ENCODE results near the gene RHNO1. TPM values are rescaled to one million over a fixed set of nuclear protein-coding genes. Genes with fewer than 3 reads are reported as not detected.

Gene RHNO1
- total RNA-seq, 1 donor from 2014 or later, result 16.3 TPM

DNA sequence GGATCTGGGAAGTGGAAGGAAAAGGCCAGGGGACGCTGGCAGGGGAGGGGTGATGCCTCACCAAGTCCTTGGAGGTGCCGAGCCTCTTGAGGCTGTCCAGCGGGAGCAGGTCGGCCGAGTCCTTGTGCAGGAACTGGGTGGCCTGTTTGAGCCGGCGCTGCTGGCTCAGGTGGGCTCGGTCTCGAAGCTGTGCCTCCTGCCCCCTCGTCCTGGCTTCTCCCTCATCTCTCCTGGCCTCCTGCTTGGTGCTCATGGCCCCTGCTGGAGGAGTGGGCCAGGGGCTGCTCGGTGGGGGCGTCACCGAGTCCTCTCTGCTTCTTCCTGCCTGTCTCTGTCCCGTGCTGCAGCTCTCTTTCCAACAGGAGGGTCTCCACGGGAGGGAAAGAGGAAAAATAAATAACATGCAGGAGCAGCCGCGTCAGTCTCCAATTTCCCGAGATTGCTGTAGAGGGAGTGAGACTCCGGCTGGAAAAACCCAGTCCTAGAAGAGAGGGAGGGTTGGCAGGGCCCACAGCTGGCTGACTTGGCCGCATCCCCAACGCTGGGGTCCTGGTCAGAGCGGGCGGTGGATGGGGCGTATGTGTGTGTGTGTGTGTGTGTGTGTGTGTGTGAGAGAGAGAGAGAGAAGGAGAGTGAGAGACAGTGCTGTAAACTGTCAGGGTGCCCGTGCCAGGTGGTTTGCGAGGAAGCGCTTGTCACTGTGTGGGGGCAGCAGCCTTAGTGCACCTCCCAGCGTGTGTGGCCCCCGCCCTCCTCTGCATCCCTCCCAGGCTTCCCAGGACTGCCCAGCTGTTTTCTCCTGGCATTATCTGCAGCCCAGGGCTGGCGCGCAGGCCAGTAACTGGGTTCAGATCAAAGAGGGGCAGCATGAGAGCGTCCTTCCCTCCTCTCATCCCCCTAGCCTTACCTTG is 42.2 kb upstream of the RHNO1 start, which contains the start of gene NRIP2:
NRIP2 (minus strand) TSS at position 455 of the 911 bp plus-strand sequence; CDS start at position 403, 52 bp downstream.
- peaks cover 2% of the 10 kb centered on the region for H3K36me3 ChIP-seq (ENCODE audit: control insufficient read depth, insufficient read depth, low read length)
- peaks cover 1% of the 10 kb centered on the region for H3K27me3 ChIP-seq (ENCODE audit: control insufficient read depth, insufficient read depth, low read length)
- DNase-seq (ENCODE audit: low read depth), result no peak
- no peak within 1 kb of the TSS for H3K4me3 ChIP-seq (ENCODE audit: low read depth, low read length)
- FAIRE-seq, result no peak
- TF ChIP-seq, protein P1, sequence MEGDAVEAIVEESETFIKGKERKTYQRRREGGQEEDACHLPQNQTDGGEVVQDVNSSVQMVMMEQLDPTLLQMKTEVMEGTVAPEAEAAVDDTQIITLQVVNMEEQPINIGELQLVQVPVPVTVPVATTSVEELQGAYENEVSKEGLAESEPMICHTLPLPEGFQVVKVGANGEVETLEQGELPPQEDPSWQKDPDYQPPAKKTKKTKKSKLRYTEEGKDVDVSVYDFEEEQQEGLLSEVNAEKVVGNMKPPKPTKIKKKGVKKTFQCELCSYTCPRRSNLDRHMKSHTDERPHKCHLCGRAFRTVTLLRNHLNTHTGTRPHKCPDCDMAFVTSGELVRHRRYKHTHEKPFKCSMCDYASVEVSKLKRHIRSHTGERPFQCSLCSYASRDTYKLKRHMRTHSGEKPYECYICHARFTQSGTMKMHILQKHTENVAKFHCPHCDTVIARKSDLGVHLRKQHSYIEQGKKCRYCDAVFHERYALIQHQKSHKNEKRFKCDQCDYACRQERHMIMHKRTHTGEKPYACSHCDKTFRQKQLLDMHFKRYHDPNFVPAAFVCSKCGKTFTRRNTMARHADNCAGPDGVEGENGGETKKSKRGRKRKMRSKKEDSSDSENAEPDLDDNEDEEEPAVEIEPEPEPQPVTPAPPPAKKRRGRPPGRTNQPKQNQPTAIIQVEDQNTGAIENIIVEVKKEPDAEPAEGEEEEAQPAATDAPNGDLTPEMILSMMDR (IDR thresholded peaks at IDR 0.05; ENCODE audit: insufficient read depth, low read length, severe bottlenecking), result no peak

DNA sequence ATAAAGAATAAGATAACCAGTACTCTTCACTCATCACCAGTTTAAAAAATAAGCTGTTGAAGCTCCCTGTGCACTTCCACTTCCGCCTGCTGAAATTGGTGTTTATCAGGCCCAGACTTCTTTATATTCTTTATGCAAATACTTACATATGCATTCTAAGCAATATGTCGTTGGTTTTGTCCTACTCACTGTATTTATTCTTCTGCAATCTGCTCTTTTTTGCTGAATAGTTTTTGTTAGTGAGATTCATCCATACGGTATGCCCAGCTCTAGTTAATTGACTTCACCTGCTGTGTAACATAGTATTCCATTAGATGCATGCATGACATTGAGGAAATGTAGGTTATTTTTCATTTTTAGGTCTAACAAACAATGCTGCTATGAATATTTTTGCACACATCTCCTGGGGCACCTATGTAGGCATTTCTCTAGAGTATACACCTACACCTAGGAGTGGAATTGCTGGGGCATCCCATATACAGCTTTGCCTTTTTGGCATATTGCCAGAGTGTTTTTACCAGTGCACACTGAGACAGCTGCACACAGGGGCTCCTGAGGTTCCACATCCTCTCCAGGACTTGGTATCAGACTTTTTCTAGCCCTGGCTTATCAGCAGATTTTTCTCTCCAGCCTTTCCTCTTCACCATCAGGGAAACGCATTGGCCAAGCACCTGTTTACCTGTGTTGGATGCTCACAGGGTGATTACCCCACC is 41.2 kb upstream of the RHNO1 start:
- TF ChIP-seq, protein P1 (IDR thresholded peaks at IDR 0.05; ENCODE audit: insufficient read depth, low read length, severe bottlenecking), result no peak
- H3K4me3 ChIP-seq (ENCODE audit: low read depth, low read length), result no peak overlapping the region
- no peaks in the 10 kb centered on the region for H3K36me3 ChIP-seq (ENCODE audit: control insufficient read depth, insufficient read depth, low read length)
- H3K27me3 ChIP-seq (ENCODE audit: control insufficient read depth, insufficient read depth, low read length), result peaks cover 1% of the 10 kb centered on the region
- FAIRE-seq (no peak), DNase-seq (ENCODE audit: low read depth) (no peak)

DNA sequence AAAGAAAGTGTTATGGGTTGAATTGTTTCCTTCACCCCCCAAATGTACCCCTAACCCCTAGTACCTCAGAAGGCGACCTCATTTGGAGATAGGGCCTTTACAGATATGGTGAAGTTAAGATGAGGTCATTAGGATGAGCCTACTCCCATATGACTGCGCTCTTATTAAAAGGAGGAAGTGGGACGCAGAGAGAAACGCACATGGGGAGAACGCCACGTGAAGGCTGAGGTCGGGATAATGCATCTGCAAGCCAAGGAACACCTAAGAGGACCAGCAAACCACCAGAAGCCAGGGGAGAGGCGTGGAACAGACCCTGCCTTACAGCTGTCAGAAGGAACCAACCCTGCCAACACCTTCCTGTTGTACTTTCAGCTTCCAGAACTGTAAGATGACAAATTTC is 40.4 kb upstream of the RHNO1 start:
- no peak overlapping the region for H3K4me3 ChIP-seq (ENCODE audit: low read depth, low read length)
- TF ChIP-seq, protein P1 (IDR thresholded peaks at IDR 0.05; ENCODE audit: insufficient read depth, low read length, severe bottlenecking), result no peak
- DNase-seq (ENCODE audit: low read depth), result no peak
- peaks cover 1% of the 10 kb centered on the region for H3K27me3 ChIP-seq (ENCODE audit: control insufficient read depth, insufficient read depth, low read length)
- FAIRE-seq, result peak; percentile 50
- no peaks in the 10 kb centered on the region for H3K36me3 ChIP-seq (ENCODE audit: control insufficient read depth, insufficient read depth, low read length)

DNA sequence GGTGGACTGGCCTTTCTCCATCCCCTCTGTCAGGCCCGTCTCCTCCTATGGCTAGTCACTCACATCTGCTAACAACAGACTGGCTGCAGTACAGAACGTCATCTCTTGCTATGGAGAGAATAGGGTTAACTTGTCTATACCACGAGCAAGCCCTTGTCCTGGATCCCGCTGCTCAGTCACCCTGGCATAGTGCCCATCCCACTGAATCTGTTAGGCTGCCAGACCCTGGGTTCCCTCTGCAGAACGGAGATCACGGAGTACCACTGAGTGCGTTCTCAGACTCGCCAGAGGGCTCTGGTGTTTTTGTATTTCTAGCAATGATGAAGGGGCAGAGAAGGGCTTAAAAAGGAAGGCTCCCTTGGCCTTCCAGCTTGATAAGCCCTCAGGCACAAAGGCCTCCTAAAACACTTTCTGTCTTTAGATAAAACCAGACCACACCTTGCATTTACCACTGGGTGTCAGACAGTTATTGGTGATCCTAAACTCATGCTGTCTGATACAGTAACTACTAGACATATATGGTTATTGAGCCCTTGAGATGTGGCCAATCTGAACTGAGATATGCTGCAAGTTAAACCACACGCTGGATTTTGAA is 35.9 kb upstream of the RHNO1 start:
- no peak for DNase-seq (ENCODE audit: low read depth)
- Histone ChIP-seq H3K27me3 (ENCODE audit: control insufficient read depth, insufficient read depth, low read length) (no peaks in the 10 kb centered on the region), H3K36me3 (ENCODE audit: control insufficient read depth, insufficient read depth, low read length) (peaks cover 2% of the 10 kb centered on the region), H3K4me3 (ENCODE audit: low read depth, low read length) (no peak overlapping the region)
- FAIRE-seq, result no peak
- TF ChIP-seq, protein P1 (IDR thresholded peaks at IDR 0.05; ENCODE audit: insufficient read depth, low read length, severe bottlenecking), result no peak

DNA sequence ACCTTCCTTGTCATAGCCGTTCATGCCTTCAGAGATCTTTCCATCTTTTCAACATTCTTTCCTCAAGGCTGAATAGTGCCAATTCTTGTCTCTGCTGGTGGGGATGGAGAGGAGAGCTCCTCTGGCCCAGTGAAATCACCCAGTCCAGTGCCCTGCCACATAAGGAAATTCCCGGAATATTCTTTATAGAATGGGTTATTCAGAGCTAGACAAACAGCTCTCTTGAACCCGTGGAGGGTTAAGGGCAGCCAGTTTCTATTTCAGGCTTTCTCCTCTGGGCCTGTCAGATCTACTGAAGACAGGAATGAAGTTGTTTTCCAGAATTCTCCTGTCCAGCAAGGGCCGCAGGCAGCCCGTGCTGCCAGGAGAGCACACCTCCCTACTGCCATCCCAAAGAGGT is 34.1 kb upstream of the RHNO1 start:
- TF ChIP-seq, protein P1 (IDR thresholded peaks at IDR 0.05; ENCODE audit: insufficient read depth, low read length, severe bottlenecking), result no peak
- H3K27me3 ChIP-seq (ENCODE audit: control insufficient read depth, insufficient read depth, low read length), result no peaks in the 10 kb centered on the region
- FAIRE-seq, result peak; percentile 40
- no peak for DNase-seq (ENCODE audit: low read depth)
- peaks cover 2% of the 10 kb centered on the region for H3K36me3 ChIP-seq (ENCODE audit: control insufficient read depth, insufficient read depth, low read length)
- H3K4me3 ChIP-seq (ENCODE audit: low read depth, low read length), result no peak overlapping the region
